Bone marrow (tissue), 2 donors: Measurements from ENCODE around the gene TNS2.
A peak's percentile ranks its signal among the peaks of the same experiment; 100 is the strongest.

ENCODE experiments used
- DNase-seq, 2 donors: peaks; one replicate each; lab custom pipeline; 2025; lab: John Stamatoyannopoulos, UW

Gene TNS2

DNA sequence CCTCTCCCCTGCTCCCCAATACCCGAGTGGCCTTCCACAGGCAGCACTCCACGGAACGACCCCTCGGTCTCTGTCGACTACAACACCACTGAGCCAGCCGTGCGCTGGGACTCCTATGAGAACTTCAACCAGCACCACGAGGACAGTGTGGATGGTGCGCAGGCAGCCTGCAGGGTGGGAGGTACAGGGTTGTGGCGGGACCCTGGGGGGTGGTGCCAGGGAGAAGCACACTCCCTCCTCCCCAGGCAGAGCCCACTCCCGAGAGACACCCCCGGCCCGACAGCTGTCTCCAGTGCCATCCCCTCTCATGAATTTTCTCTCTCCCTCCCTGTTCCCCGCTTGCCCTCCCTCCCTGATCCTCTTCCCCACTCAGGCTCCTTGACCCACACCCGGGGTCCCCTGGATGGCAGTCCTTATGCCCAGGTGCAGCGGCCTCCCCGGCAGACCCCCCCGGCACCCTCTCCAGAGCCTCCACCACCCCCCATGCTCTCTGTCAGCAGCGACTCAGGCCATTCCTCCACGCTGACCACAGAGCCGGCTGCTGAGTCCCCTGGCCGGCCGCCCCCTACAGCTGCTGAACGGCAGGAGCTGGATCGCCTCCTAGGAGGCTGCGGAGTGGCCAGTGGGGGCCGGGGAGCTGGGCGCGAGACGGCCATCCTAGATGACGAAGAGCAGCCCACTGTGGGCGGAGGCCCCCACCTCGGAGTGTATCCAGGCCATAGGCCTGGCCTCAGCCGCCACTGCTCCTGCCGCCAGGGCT is 9.0 kb downstream of the TNS2 start:
- no peak for DNase-seq

GRCh38 chr12:53059434-53060063 is 9.7 kb downstream of the TNS2 start:
- DNase-seq: no peak

DNA sequence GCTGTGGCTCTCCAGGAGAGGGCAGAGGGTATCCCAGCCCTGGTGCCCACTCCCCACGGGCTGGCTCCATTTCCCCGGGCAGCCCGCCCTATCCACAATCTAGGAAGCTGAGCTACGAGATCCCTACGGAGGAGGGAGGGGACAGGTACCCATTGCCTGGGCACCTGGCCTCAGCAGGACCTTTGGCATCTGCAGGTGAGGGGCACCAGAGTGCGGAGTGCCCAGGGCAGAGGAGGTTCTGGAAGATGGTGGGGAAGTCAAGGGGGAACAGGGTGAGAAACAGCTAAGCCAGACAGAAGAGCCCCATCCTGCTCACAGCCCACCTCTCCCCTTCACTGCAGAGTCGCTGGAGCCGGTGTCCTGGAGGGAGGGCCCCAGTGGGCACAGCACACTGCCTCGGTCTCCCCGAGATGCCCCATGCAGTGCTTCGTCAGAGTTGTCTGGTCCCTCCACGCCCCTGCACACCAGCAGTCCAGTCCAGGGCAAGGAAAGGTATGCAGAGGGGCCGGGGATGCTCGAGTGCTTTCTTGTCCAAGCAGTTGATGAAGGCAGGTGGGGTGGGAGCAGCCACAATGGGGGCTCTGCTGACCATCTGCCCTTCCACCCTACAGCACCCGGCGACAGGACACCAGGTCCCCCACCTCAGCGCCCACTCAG is 10.3 kb downstream of the TNS2 start:
- no peak for DNase-seq

DNA sequence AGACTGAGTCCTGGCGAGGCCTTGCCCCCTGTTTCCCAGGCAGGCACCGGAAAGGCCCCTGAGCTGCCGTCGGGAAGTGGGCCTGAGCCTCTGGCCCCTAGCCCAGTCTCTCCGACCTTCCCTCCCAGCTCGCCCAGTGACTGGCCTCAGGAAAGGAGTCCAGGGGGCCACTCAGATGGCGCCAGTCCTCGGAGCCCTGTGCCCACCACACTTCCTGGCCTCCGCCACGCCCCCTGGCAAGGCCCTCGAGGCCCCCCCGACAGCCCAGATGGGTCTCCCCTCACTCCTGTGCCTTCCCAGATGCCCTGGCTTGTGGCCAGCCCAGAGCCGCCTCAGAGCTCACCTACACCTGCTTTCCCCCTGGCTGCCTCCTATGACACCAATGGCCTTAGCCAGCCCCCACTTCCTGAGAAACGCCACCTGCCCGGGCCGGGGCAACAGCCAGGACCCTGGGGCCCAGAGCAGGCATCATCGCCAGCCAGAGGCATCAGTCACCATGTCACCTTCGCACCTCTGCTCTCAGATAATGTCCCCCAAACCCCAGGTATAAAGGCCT is 10.9 kb downstream of the TNS2 start:
- no peak for DNase-seq

GRCh38 chr12:53061404-53062010 is 11.6 kb downstream of the TNS2 start:
- DNase-seq: no peak

DNA sequence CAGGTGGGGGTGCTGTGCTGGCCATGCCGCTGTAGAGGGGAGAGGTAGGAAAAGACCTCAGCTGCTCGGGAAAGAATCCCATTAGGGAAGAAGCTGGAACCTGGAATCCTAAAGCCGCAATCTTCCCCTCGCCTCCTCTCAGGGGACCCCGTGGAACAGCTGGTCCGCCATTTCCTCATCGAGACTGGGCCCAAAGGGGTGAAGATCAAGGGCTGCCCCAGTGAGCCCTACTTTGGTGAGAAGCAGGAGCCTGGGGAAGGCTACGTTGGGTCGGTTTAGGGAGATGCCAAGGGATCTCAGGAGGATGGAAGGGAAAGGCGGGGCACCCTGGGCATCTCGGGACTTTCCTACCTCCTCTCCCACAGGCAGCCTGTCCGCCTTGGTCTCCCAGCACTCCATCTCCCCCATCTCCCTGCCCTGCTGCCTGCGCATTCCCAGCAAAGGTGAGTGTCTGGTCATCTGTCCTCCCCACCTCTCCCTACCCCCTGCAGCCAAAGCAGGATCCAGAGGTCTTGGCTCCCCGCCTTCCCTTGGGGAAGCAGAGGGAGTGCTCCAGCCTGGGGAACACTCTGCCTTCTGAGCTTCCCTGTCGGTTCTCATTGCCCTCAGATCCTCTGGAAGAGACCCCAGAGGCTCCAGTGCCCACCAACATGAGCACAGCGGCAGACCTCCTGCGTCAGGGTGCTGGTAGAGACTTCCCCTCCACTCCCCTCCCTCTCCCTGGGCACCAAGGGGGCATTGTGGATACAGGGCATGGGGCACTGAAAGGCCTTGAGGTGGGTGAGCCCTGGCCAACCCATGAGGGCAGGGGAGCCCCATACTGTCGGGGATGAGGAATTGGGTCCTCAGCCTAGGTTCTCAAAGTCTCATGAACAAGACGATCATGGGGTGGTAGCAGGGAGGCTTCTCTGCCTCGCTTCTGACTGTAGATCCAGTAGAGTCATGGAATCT is 12.4 kb downstream of the TNS2 start:
- no peak for DNase-seq

GRCh38 chr12:53062977-53063707 is 13.3 kb downstream of the TNS2 start:
- no peak for DNase-seq

DNA sequence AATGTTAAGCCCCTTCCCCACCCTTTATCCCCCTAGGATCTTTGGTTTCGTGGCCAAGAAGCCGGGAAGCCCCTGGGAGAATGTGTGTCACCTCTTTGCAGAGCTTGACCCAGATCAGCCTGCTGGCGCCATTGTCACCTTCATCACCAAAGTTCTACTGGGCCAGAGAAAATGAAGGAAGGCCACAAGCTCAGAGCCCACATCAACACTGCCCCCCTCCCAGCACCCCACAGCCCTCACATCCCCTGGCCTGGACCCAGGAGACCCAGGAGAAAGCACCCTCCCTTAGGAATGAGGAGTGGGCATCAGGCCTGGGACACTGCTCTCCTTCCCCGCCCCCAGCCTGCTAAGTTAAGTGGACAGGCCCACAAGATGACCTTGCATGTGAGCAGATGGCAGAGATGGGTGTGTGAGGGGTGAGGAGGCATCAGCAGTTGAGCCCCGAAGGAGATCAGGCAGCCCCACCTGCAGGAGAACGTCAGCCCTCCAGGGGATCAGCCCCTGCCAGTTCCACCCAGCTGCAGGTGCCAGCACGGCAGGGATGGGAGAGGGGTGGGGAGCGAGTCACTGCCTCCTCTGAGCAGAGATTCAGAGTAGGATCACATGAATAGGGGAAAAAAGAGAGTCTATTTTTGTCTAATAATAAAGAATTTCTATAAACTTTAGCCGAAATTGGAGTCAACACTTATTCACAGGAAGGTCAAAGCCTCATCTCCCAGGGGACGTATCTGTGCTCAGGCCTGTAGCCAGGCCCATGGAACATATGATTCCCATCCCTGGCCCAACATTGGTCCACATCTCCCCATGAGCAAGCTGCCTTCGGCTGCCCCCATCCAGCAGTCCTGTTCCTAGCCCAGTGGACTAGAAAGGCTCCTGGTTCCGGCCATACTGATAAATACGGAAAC is 14.1 kb downstream of the TNS2 start:
- no peak for DNase-seq

GRCh38 chr12:53064613-53065436 is 15.0 kb downstream of the TNS2 start:
- DNase-seq: no peak

- DNase-seq: no peak
Measured at GRCh38 chr12:53065470-53065869, 15.6 kb downstream of the TNS2 start.

GRCh38 chr12:53065975-53066931 is 16.4 kb downstream of the TNS2 start:
- peak; percentile 33 to 46 for DNase-seq

GRCh38 chr12:53067074-53067992 is 17.5 kb downstream of the TNS2 start:
- DNase-seq: no peak

GRCh38 chr12:53067993-53068770 is 18.3 kb downstream of the TNS2 start:
- no peak for DNase-seq

DNA sequence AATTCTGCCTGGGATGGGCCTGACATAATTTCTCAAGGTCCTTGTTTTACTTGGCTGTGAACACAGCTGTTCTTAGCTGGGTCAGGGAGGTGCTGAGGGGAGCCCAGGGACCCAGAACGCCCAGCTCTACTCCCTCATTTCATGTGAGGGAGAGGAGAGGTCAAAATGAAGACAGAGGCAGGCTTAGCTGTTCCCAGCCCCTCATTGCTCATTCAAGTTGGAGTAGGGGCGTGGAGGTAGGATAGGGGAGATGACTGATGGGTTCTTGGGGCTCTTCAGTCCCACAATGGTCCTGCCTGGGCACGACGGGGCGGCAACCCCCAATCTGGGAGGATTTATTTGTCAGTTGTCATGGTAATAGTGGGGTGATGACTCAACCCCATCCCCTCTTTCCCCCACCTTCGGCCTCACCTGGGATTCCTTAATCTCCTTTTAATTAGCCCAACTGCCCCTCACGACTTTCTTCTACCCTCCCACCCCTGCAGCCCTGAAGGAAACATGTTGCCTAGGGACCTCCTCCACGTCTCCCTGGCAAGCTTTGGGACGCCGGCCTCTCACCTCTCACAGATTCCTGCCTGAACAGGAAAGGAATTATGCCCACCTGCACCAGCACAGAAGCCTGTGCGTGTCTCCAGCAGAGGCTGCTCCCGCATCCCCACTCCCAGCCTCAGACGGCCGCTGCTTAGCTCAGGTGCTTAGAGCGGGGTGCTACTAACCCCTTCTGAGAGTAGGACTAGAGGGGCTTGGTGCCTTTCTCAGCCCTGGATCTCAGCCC is 19.1 kb downstream of the TNS2 start:
- no peak for DNase-seq
